Bronchial epithelial cell (primary cell): ENCODE measurements around the gene UBE2L3. TPM values are rescaled to one million over a fixed set of nuclear protein-coding genes. Genes with fewer than 3 reads are reported as not detected.
"Not testable (repeated sequence)": the region's sequence is repeated elsewhere in the genome, so short reads cannot be mapped to it uniquely, and the experiment has no call there.

ENCODE experiments used
- DNase-seq: peaks from one replicate; pipeline ENCODE4 v3.0.0-alpha.2; 2010; ENCODE audit warnings: low read depth
- FAIRE-seq: peaks from 2 replicates; lab custom pipeline; 2011; peaks lifted over from hg19 to GRCh38; lab: Jason Lieb, UNC
- H3K27me3 ChIP-seq: 2 replicates; pipeline ENCODE4 v1.5.1; 2011; ENCODE audit warnings: low read length; ENCODE audit not compliant: control insufficient read depth, insufficient read depth
- H3K36me3 ChIP-seq: 2 replicates; pipeline ENCODE4 v1.5.1; 2011; ENCODE audit warnings: low read length; ENCODE audit not compliant: control insufficient read depth, insufficient read depth
- H3K4me3 ChIP-seq: 2 replicates; pipeline ENCODE4 v1.5.1; 2011; ENCODE audit warnings: mild to moderate bottlenecking, low read depth, low read length, control low read depth
- total RNA-seq: library from RNA; depleted of rRNA; stranded (reverse); fragments of >200 nt; gene quantifications from 2 replicates; pipeline ENCODE4 v1.2.1, GENCODE V29; 2014
- TF ChIP-seq, protein P1 (sequence below): IDR thresholded peaks from 2 replicates; pipeline ENCODE4 v1.5.1; 2011; ENCODE audit warnings: mild to moderate bottlenecking, moderate library complexity, low read length, control low read depth, inconsistent platforms; ENCODE audit not compliant: insufficient read depth, severe bottlenecking

UBE2L3 gene
- total RNA-seq, 1 donor from 2014 or later: 14.7 TPM

DNA sequence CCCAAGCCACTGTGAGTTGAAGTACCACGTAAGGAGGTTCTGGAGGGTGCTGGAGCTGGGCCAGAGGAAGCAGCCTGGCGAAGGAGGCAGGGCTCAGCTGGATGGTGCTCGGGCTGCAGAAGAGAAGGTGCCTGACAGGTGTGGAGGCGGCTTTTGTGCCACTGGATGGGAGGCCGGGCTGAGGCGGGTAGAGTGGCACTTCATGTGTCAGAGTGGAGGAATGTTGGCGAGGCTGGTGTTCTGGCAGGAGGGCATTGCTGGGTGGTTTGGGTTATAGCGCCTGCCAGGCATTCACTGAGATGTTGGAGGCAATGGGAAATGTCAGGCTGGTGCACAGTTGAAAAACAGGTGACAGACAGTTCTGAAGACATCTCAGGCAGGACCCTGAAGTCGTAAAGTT, 24.2 kb downstream of the UBE2L3 start:
- H3K27me3 ChIP-seq: no peaks in the 10 kb centered on the region
- TF ChIP-seq, protein P1, sequence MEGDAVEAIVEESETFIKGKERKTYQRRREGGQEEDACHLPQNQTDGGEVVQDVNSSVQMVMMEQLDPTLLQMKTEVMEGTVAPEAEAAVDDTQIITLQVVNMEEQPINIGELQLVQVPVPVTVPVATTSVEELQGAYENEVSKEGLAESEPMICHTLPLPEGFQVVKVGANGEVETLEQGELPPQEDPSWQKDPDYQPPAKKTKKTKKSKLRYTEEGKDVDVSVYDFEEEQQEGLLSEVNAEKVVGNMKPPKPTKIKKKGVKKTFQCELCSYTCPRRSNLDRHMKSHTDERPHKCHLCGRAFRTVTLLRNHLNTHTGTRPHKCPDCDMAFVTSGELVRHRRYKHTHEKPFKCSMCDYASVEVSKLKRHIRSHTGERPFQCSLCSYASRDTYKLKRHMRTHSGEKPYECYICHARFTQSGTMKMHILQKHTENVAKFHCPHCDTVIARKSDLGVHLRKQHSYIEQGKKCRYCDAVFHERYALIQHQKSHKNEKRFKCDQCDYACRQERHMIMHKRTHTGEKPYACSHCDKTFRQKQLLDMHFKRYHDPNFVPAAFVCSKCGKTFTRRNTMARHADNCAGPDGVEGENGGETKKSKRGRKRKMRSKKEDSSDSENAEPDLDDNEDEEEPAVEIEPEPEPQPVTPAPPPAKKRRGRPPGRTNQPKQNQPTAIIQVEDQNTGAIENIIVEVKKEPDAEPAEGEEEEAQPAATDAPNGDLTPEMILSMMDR: no peak
- FAIRE-seq: no peak
- DNase-seq: no peak
- H3K4me3 ChIP-seq: no peak overlapping the region
- peaks cover 17% of the 10 kb centered on the region for H3K36me3 ChIP-seq

DNA sequence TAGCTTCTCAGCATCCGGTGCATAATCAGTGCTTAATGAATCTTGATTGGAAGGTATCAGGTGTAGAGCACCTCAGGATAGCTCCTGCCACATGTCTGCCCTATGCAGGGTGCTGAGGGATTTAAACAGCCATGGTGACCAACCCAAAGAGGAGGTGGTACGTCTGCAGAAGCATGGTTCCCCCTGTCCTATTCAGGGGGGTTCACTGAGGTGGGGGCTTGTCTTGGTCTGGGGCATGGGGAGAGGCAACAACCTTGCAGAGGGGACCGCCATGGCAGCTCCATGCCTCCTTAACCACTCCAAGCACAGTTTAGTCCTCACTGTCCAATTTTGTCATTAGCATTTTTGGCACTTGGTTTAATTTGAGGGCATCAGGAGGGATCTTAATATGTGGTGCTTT, 24.9 kb downstream of the UBE2L3 start:
- DNase-seq (no peak), FAIRE-seq (no peak)

DNA sequence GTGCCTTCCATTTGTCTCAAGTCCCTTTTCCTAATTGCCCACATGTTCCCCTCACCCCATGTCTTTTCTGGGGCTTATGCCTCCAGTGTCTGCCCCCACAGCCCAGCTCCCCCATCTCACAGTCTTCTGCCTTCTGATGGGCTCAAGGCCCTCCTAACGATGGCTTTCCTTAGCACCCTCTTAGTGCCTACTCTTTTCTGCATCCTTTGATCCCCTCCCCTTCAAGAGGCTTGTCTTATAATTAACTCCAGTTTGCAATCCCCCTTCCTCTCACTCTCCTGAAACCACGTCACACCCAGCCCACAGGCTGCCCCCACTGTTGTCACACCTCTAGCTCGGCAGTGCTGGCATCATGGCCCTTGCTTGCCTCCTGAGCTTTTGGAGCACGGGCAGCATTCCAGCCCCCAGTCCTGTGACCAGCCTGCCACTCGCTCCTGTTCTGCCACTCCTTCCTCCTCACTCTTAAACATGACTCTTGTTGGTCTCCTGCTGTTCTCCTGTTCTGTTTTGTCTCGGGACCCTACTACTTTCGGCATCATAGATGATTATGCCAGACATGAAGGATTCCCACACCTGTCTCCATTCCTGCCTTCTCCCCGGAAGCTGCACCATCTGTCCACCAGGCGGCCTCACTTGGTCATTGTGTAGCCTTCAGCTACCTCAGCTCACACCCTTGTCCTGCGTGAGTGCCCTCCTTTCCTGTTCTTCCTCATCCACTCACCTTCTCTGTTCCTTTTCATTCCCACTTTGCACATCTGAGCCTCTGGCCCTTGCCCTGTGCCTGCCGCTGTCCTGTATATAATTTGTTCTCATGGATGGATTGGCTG, 26.1 kb downstream of the UBE2L3 start:
- Histone ChIP-seq H3K36me3 (peaks cover 13% of the 10 kb centered on the region), H3K4me3 (no peak overlapping the region), H3K27me3 (no peaks in the 10 kb centered on the region)
- FAIRE-seq (no peak), DNase-seq (no peak)
- TF ChIP-seq, protein P1: peak; percentile 49

More for the DNA sequence above, 24.9 kb downstream of the UBE2L3 start:
- no peaks in the 10 kb centered on the region for H3K27me3 ChIP-seq
- H3K36me3 ChIP-seq: peaks cover 17% of the 10 kb centered on the region
- H3K4me3 ChIP-seq: no peak overlapping the region
- TF ChIP-seq, protein P1: no peak

DNA sequence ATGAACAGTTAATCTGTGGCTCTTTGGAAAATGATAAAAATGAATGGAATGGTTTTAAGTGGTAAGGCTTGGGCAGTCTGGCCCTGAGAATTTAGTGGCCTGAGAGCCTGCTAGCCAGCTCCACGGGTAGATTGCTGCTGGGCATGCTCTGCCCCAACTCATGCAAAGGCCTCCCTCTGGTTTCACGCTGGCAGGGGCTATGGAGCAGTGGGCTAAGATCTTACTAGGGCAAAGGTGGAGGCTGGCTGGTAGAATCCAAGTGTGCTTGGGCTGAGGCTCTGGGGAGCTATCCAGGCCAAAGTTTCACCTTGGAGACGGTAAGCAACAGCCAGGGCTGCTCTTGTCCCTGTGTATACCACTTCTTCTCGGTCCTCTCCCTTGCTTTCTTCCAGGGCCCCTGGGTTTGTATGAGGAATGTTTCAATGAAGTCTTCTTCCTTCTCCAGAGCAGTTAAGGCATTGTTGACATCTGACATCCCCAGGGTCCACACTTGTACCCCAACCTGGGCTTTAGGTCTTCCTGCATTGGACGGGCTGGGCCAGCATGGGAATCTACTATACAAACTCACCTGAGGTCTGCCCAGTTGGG, 27.4 kb downstream of the UBE2L3 start:
- DNase-seq (no peak), FAIRE-seq (no peak)
- no peaks in the 10 kb centered on the region for H3K27me3 ChIP-seq
- TF ChIP-seq, protein P1: no peak
- H3K36me3 ChIP-seq: peaks cover 14% of the 10 kb centered on the region
- no peak overlapping the region for H3K4me3 ChIP-seq

DNA sequence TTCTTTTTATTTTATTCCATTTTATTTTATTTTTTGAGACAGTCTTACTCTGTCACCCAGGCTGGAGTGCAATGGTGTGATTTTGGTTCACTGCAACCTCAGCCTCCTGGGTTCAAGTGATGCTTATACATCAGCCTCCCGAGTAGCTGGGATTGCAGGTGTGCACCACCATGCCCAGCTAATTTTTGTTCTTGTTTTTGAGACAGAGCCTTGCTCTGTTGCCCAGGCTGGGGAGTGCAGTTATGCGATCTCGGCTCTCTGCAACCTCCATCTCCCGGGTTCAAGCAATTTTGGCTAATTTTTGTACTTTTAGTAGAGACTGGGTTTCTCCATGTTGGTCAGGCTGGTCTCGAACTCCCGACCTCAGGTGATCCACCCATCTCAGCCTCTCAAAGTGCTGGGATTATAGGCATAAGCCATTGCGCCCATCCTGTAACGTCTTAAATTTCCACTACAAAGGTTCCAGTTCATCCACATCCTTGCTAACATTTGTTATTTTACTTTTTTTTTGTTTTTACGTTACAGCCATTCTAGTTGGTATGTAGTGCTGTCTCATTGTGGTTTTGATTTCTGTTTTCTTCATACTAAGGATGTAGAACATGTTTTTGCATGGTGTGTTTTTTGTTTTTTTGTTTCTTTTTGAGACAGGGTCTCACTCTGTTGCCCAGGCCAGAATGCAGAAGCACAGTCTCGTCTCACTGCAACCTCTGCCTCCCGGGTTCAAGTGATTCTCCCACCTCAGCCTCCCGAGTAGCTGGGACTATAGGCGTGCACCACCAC, 29.0 kb downstream of the UBE2L3 start:
- H3K27me3 ChIP-seq, DNase-seq, FAIRE-seq, H3K4me3 ChIP-seq: not testable (repeated sequence)
- peaks cover 14% of the 10 kb centered on the region for H3K36me3 ChIP-seq

DNA sequence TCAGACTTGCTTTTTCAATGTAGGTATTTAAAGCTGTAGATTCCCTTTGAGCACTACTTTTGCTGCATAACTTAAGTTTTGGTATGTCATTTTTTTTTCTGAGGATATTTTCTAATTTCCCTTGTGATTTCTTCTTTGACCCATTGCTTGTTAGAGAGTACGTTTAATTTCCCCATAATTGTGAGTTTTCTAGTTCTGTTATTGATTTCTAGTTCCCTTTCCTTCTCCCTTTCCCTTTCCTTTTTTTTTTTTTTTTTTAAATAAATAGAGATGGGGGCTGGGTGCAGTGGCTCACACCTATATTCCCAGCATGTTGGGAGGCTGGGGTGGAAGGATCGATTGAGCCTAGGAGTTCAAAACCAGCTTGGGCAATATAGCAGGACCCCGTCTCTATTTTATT, 30.8 kb downstream of the UBE2L3 start:
- Histone ChIP-seq H3K27me3 (no peaks in the 10 kb centered on the region), H3K36me3 (peaks cover 17% of the 10 kb centered on the region), H3K4me3 (no peak overlapping the region)
- DNase-seq (no peak), FAIRE-seq (no peak)
- TF ChIP-seq, protein P1: no peak
